Fibroblast of peridontal ligament (primary cell): ENCODE measurements around the gene TATDN2.
A peak's percentile ranks its signal among the peaks of the same experiment; 100 is the strongest.
"Not testable (repeated sequence)": the region's sequence is repeated elsewhere in the genome, so short reads cannot be mapped to it uniquely, and the experiment has no call there.

Experiments
- DNase-seq: peaks from one replicate; pipeline ENCODE4 v3.0.0-alpha.2; 2010; ENCODE audit errors: extremely low read depth

TATDN2 gene

GRCh38 chr3:10268930-10269329 is 20.7 kb downstream of the TATDN2 start:
- no peak for DNase-seq

- DNase-seq = no peak
These were observed 21.2 kb downstream of the TATDN2 start for GRCh38 chr3:10269443-10269842.

- not testable (repeated sequence) for DNase-seq
These were observed 24.2 kb downstream of the TATDN2 start for GRCh38 chr3:10272476-10272875.

- DNase-seq = no peak
These were observed 24.7 kb downstream of the TATDN2 start for GRCh38 chr3:10272977-10273376.

- DNase-seq = peak; percentile 11
These were observed 25.5 kb downstream of the TATDN2 start for GRCh38 chr3:10273702-10274305.

- DNase-seq = no peak
These were observed 26.3 kb downstream of the TATDN2 start for GRCh38 chr3:10274601-10275000.

GRCh38 chr3:10277115-10277625 is 28.9 kb downstream of the TATDN2 start:
- DNase-seq = no peak

- DNase-seq = no peak
These were observed 30.2 kb downstream of the TATDN2 start for GRCh38 chr3:10278501-10278900.

GRCh38 chr3:10279384-10280176 is 31.3 kb downstream of the TATDN2 start:
- DNase-seq = no peak

GRCh38 chr3:10280177-10280529 is 31.9 kb downstream of the TATDN2 start:
- no peak for DNase-seq

GRCh38 chr3:10280571-10280970 is 32.3 kb downstream of the TATDN2 start:
- no peak for DNase-seq

- DNase-seq = peak; percentile 56
These were observed 33.7 kb downstream of the TATDN2 start for GRCh38 chr3:10281951-10282350.

GRCh38 chr3:10283638-10284037 is 35.4 kb downstream of the TATDN2 start:
- no peak for DNase-seq

- no peak for DNase-seq
These were observed 36.2 kb downstream of the TATDN2 start for GRCh38 chr3:10284496-10284895.

- no peak for DNase-seq
These were observed 37.2 kb downstream of the TATDN2 start for GRCh38 chr3:10285272-10286132.

- no peak for DNase-seq
These were observed 37.9 kb downstream of the TATDN2 start for GRCh38 chr3:10286133-10286524.

GRCh38 chr3:10286596-10287295 is 38.5 kb downstream of the TATDN2 start:
- DNase-seq = peak; percentile 51

- no peak for DNase-seq
These were observed 39.8 kb downstream of the TATDN2 start for GRCh38 chr3:10287936-10288574.

- DNase-seq = no peak
These were observed 40.3 kb downstream of the TATDN2 start for GRCh38 chr3:10288575-10288960.

- no peak for DNase-seq
These were observed 40.8 kb downstream of the TATDN2 start for GRCh38 chr3:10289077-10289476.

GRCh38 chr3:10289787-10290355 is 41.6 kb downstream of the TATDN2 start:
- no peak for DNase-seq
